Endothelial cell of umbilical vein (primary cell): ENCODE results near the gene RAPGEF4. TPM values are rescaled to one million over a fixed set of nuclear protein-coding genes. Genes with fewer than 3 reads are reported as not detected.

Experiments used
- BruUV-seq: library from RNA; stranded (reverse); fragments of 400-500 nt; replicated peaks from 2 replicates; lab custom pipeline; 2021; lab: Mats Ljungman, UMichigan
- CTCF ChIA-PET: fragments of 300-600, 350-600 bp; sonication (Branson Sonifier 250); formaldehyde crosslinking; loops from one replicate; lab custom pipeline; 2021; ENCODE audit warnings: antibody characterized with exemption, inconsistent platforms; lab: Charles Lee
- POLR2A ChIA-PET: fragments of 300-600, 350-600 bp; sonication (Branson Sonifier 250); formaldehyde crosslinking; loops from one replicate; lab custom pipeline; 2021; ENCODE audit warnings: antibody characterized with exemption, inconsistent platforms; lab: Charles Lee
- DNase-seq: peaks from one replicate; pipeline ENCODE4 v3.0.0-alpha.2; 2011; ENCODE audit warnings: low read depth, low spot score
- FAIRE-seq: peaks from 2 replicates; lab custom pipeline; 2011; peaks lifted over from hg19 to GRCh38; lab: Jason Lieb, UNC
- H2AFZ ChIP-seq: 2 replicates; pipeline ENCODE4 v1.6.0; 2012; ENCODE audit warnings: low read depth, low read length, control low read depth, inconsistent platforms
- H3K27ac ChIP-seq: 2 replicates; pipeline ENCODE4 v1.5.1; 2011; ENCODE audit warnings: low read depth, mild to moderate bottlenecking, control low read depth, low read length, moderate library complexity; ENCODE audit not compliant: insufficient read depth
- H3K27me3 ChIP-seq, 2 experiments: 2 replicates each; pipeline versions ENCODE4 v1.6.0 to v1.6.1; 2011; ENCODE audit warnings: low read length in 2 of 2, mixed read lengths in 1 of 2; ENCODE audit not compliant: control insufficient read depth in 2 of 2, insufficient read depth in 2 of 2
- H3K36me3 ChIP-seq, 2 experiments: 2 replicates in 1 of 2; 3 replicates in 1 of 2; pipeline ENCODE4 v1.5.1; 2011; ENCODE audit warnings: low read length in 2 of 2, mild to moderate bottlenecking in 1 of 2, moderate library complexity in 1 of 2; ENCODE audit not compliant: control insufficient read depth in 2 of 2, insufficient read depth in 2 of 2; ENCODE audit errors: extremely low read depth in 1 of 2
- H3K4me1 ChIP-seq: 3 replicates; pipeline ENCODE4 v1.5.1; 2011; ENCODE audit warnings: mild to moderate bottlenecking, low read length; ENCODE audit not compliant: control insufficient read depth, insufficient read depth; ENCODE audit errors: extremely low read depth
- H3K4me2 ChIP-seq: 2 replicates; pipeline ENCODE4 v1.6.1; 2011; ENCODE audit warnings: low read length, control low read depth, mixed read lengths; ENCODE audit not compliant: insufficient read depth
- H3K4me3 ChIP-seq, 3 experiments: fragments of 200-600 bp in 1 of 3; sonication (generic), shearing (Covaris generic) in 1 of 3; replicated peaks in 1 of 3; 2 replicates each; pipeline ENCODE4 v1.5.1; 2011 to 2016; ENCODE audit warnings: control low read depth in 3 of 3, low read length in 3 of 3, mild to moderate bottlenecking in 2 of 3, inconsistent platforms in 1 of 3, low read depth in 1 of 3, moderate library complexity in 1 of 3; ENCODE audit not compliant: insufficient read depth in 1 of 3
- H3K79me2 ChIP-seq: 2 replicates; pipeline ENCODE4 v1.6.0; 2012; ENCODE audit warnings: low read length, inconsistent platforms; ENCODE audit not compliant: control insufficient read depth, insufficient read depth
- H3K9ac ChIP-seq: replicated peaks from 2 replicates; pipeline ENCODE3; 2011; ENCODE audit warnings: low read length, control low read depth; ENCODE audit not compliant: insufficient read depth; ENCODE audit errors: extremely low read depth
- H3K9me1 ChIP-seq: replicated peaks from 3 replicates; pipeline ENCODE4 v1.6.0; 2011; ENCODE audit warnings: mild to moderate bottlenecking, low read length; ENCODE audit not compliant: control insufficient read depth, insufficient read depth; ENCODE audit errors: extremely low read depth
- H3K9me3 ChIP-seq: replicated peaks from 2 replicates; pipeline ENCODE4 v1.5.1; 2012; ENCODE audit warnings: low read length, inconsistent platforms; ENCODE audit not compliant: control insufficient read depth, insufficient read depth
- H4K20me1 ChIP-seq: replicated peaks from 2 replicates; pipeline ENCODE3; 2011; ENCODE audit warnings: mild to moderate bottlenecking, low read length; ENCODE audit not compliant: control insufficient read depth, insufficient read depth; ENCODE audit errors: extremely low read depth
- EZH2 ChIP-seq: IDR thresholded peaks from 2 replicates; pipeline ENCODE4 v1.6.1; 2012; ENCODE audit warnings: borderline replicate concordance, low read depth, mild to moderate bottlenecking, moderate library complexity, low read length, inconsistent platforms; ENCODE audit not compliant: severe bottlenecking
- FOS ChIP-seq: IDR thresholded peaks from 2 replicates; pipeline ENCODE4 v1.6.1; 2011; ENCODE audit warnings: mild to moderate bottlenecking, low read length, moderate library complexity, borderline replicate concordance; ENCODE audit not compliant: insufficient read depth
- GATA2 ChIP-seq: IDR thresholded peaks from 2 replicates; pipeline ENCODE4 v1.7.0; 2011; ENCODE audit warnings: low read depth, mild to moderate bottlenecking, moderate library complexity, mixed read lengths, low read length; ENCODE audit not compliant: insufficient read length, insufficient read depth
- JUN ChIP-seq: IDR thresholded peaks from 2 replicates; pipeline ENCODE4 v1.6.1; 2011; ENCODE audit warnings: borderline replicate concordance, low read depth; ENCODE audit not compliant: insufficient read length, insufficient read depth
- MYC ChIP-seq: IDR thresholded peaks from one replicate; pipeline ENCODE4 v1.6.1; 2011; ENCODE audit warnings: mild to moderate bottlenecking, low read depth, low read length
- POLR2A ChIP-seq: IDR thresholded peaks from 2 replicates; pipeline ENCODE4 v1.6.1; 2012; ENCODE audit warnings: low read depth, mild to moderate bottlenecking, control low read depth, low read length
- POLR2AphosphoS5 ChIP-seq: IDR thresholded peaks from 2 replicates; pipeline ENCODE4 v1.6.1; 2012; ENCODE audit warnings: low read depth, mild to moderate bottlenecking, control low read depth, low read length, moderate library complexity; ENCODE audit not compliant: insufficient read depth
- dilution Hi-C: fragments of 300-500 bp; cut with MboI; formaldehyde crosslinking; loops from one replicate; pipeline ENCODE4 v1.15.0; 2019; ENCODE audit warnings: low sequenced_read_pairs; ENCODE audit not compliant: extremely low pct_ligation_motif_present
- intact Hi-C: fragments of 100-400 bp; cut with micrococcal nuclease; formaldehyde crosslinking; loops from one replicate; pipeline ENCODE4 v1.10.0; 2022
- polyA plus RNA-seq, 4 experiments: library from polyadenylated mRNA; depleted of rRNA in 3 of 4; stranded (reverse) in 3 of 4; unstranded in 1 of 4; fragments of >200 nt; gene quantifications; 2 replicates each; pipeline versions ENCODE4 v1.2.1 to v1.2.3, GENCODE V29; 2011 to 2012; ENCODE audit warnings: missing spikeins in 1 of 4
- total RNA-seq: library from RNA; stranded (reverse); gene quantifications from 2 replicates; pipeline ENCODE4 v1.2.3, GENCODE V29; 2021
- TF ChIP-seq, protein P1 (sequence below): IDR thresholded peaks from 2 replicates; pipeline ENCODE4 v1.6.1; 2011; ENCODE audit not compliant: insufficient read depth, insufficient read length
- TF ChIP-seq, protein P2 (sequence below), 2 donors: IDR thresholded peaks; 1 replicate in 1 of 2; 2 replicates in 1 of 2; pipeline ENCODE4 v1.5.1; 2011; ENCODE audit warnings: low read length in 2 of 2, mild to moderate bottlenecking in 2 of 2, moderate library complexity in 2 of 2, control low read depth in 1 of 2, inconsistent platforms in 1 of 2, low read depth in 1 of 2; ENCODE audit not compliant: insufficient read depth in 1 of 2; ENCODE audit errors: extremely low read depth in 1 of 2

RAPGEF4 gene
- total and polyA plus RNA-seq, 2 donors (not counting 3 experiments of a cell fraction or from before 2014, with no cell fraction given), result 7.2 to 9.2 TPM

DNA sequence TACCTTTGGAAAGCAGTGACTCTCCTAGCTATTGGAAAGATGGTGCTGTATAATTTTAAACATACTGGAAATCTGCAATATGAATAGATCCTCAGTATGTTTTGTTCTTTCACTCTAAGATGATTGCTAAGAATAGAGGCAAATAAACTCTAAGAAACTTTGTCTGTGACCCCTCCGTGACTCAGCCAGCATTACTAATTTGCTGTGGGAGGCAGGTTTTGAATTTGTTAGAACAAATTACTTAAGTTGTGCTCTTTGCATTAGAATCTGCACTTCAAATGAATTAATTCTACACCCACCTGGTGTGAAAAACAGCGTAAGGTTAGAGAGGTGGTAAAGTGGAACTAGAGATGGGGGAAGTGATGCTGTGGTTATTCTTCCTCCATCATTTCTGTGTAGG lies 142.2 kb downstream of the RAPGEF4 start:
- CTCF ChIA-PET, result interaction anchor here (1.2 kb wide), 1 partner anchor 64 kb away, joined by 4 read pairs; no protein-coding TSS in a partner anchor
- dilution Hi-C loops, result no loop called here
- Histone ChIP-seq H3K4me3 (no peak overlapping the region), H3K9ac (no peak overlapping the region), H3K9me3 (no peaks in the 10 kb centered on the region), H3K4me2 (no peak overlapping the region), H3K9me1 (no peaks in the 10 kb centered on the region), H3K36me3 (no peaks in the 10 kb centered on the region), H3K79me2 (no peaks in the 10 kb centered on the region), H3K27ac (no peak overlapping the region), H2AFZ (no peak overlapping the region), H3K27me3 (peaks cover 0 to 3% of the 10 kb centered on the region in 2 experiments), H3K4me1 (no peaks in the 10 kb centered on the region), H4K20me1 (no peaks in the 10 kb centered on the region)
- DNase-seq (no peak), FAIRE-seq (no peak)
- POLR2A ChIA-PET, result no interaction called here
- intact Hi-C loops, result no loop called here
- no TSS peak for BruUV-seq
- TF ChIP-seq JUN (no peak), POLR2AphosphoS5 (no peak), EZH2 (no peak), GATA2 (no peak), POLR2A (no peak), MYC (no peak), FOS (no peak)
- TF ChIP-seq, protein P1, sequence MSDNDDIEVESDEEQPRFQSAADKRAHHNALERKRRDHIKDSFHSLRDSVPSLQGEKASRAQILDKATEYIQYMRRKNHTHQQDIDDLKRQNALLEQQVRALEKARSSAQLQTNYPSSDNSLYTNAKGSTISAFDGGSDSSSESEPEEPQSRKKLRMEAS, result no peak
- TF ChIP-seq, protein P2, sequence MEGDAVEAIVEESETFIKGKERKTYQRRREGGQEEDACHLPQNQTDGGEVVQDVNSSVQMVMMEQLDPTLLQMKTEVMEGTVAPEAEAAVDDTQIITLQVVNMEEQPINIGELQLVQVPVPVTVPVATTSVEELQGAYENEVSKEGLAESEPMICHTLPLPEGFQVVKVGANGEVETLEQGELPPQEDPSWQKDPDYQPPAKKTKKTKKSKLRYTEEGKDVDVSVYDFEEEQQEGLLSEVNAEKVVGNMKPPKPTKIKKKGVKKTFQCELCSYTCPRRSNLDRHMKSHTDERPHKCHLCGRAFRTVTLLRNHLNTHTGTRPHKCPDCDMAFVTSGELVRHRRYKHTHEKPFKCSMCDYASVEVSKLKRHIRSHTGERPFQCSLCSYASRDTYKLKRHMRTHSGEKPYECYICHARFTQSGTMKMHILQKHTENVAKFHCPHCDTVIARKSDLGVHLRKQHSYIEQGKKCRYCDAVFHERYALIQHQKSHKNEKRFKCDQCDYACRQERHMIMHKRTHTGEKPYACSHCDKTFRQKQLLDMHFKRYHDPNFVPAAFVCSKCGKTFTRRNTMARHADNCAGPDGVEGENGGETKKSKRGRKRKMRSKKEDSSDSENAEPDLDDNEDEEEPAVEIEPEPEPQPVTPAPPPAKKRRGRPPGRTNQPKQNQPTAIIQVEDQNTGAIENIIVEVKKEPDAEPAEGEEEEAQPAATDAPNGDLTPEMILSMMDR (IDR thresholded peaks at IDR 0.05; ENCODE audit: extremely low read depth in 1 of 2, insufficient read depth in 1 of 2, low read depth in 1 of 2, low read length in 2 of 2), result no peak
